HG02678 (cell line): ENCODE measurements around the gene OR7A10.
"Not testable (repeated sequence)": the region's sequence is repeated elsewhere in the genome, so short reads cannot be mapped to it uniquely, and the experiment has no call there.

ENCODE experiments used
- ATAC-seq: cut with Tn5 transposase; IDR thresholded peaks from one replicate; pipeline ENCODE4 v1.9.1; 2021; ENCODE audit warnings: mild to moderate bottlenecking, moderate library complexity; ENCODE audit not compliant: unreplicated experiment

The OR7A10 gene

GRCh38 chr19:14796021-14796420 is 52.7 kb downstream of the OR7A10 start:
- ATAC-seq = no peak

GRCh38 chr19:14795078-14795721 is 53.5 kb downstream of the OR7A10 start:
- no peak for ATAC-seq

GRCh38 chr19:14792250-14792649 is 56.5 kb downstream of the OR7A10 start:
- ATAC-seq = not testable (repeated sequence)
